Neural cell (in vitro differentiated cells): Measurements from ENCODE around the gene CDC42SE1. TPM values are rescaled to one million over a fixed set of nuclear protein-coding genes. Genes with fewer than 3 reads are reported as not detected.

ENCODE experiments used
- H2AFZ ChIP-seq: fragments of 200-600, 300-800 bp; sonication (generic), shearing (Covaris generic); 2 replicates; pipeline ENCODE4 v1.6.0; 2014; ENCODE audit warnings: low read depth, mild to moderate bottlenecking, antibody characterized with exemption, low read length, moderate library complexity
- H3F3A ChIP-seq: fragments of 200-600 bp; shearing (Covaris generic); 2 replicates; pipeline ENCODE4 v1.6.1; 2016; ENCODE audit warnings: mild to moderate bottlenecking, moderate library complexity, mixed read lengths, antibody characterized with exemption, low read length; ENCODE audit not compliant: insufficient read depth, poor library complexity, severe bottlenecking
- H3K27ac ChIP-seq: fragments of 200-600, 300-800 bp; sonication (generic), shearing (Covaris generic); 2 replicates; pipeline ENCODE4 v1.5.1; 2014; ENCODE audit warnings: mild to moderate bottlenecking, low read length, moderate library complexity
- H3K27me3 ChIP-seq: fragments of 300-800, 200-600 bp; sonication (generic), shearing (Covaris generic); 2 replicates; pipeline ENCODE4 v1.6.0; 2014; ENCODE audit warnings: mild to moderate bottlenecking, low read depth, low read length, moderate library complexity; ENCODE audit not compliant: insufficient read depth
- H3K36me3 ChIP-seq: fragments of 300-800, 200-600 bp; sonication (generic), shearing (Covaris generic); 2 replicates; pipeline ENCODE4 v1.5.1; 2014; ENCODE audit warnings: mild to moderate bottlenecking, antibody characterized with exemption, low read length, moderate library complexity; ENCODE audit not compliant: insufficient read depth
- H3K4me2 ChIP-seq: fragments of 300-800, 200-600 bp; sonication (generic), shearing (Covaris generic); 2 replicates; pipeline ENCODE4 v1.6.0; 2014; ENCODE audit warnings: mild to moderate bottlenecking, low read length
- H3K4me3 ChIP-seq: fragments of 300-800, 200-600 bp; sonication (generic), shearing (Covaris generic); 2 replicates; pipeline ENCODE4 v1.5.1; 2014; ENCODE audit warnings: mild to moderate bottlenecking, low read length, moderate library complexity
- H3K79me2 ChIP-seq: fragments of 200-600 bp; shearing (Covaris generic); replicated peaks from 2 replicates; pipeline ENCODE4 v1.6.0; 2014; ENCODE audit warnings: mild to moderate bottlenecking, low read length, moderate library complexity; ENCODE audit not compliant: insufficient read depth
- H3K9ac ChIP-seq: fragments of 300-800, 200-600 bp; sonication (generic), shearing (Covaris generic); 2 replicates; pipeline ENCODE4 v1.6.1; 2016; ENCODE audit warnings: mild to moderate bottlenecking, low read length, mixed read lengths
- H3K9me2 ChIP-seq: fragments of 200-600 bp; shearing (Covaris generic); 2 replicates; pipeline ENCODE4 v1.6.1; 2016; ENCODE audit warnings: mild to moderate bottlenecking, low read length, mixed read lengths; ENCODE audit not compliant: insufficient read depth
- H3K9me3 ChIP-seq: fragments of 200-600, 300-800 bp; sonication (generic), shearing (Covaris generic); 2 replicates; pipeline ENCODE4 v1.6.1; 2016; ENCODE audit warnings: mild to moderate bottlenecking, mixed run types, low read length, moderate library complexity, mixed read lengths
- H4K20me1 ChIP-seq: fragments of 200-600 bp; shearing (Covaris generic); 2 replicates; pipeline ENCODE4 v1.6.1; 2016; ENCODE audit warnings: mild to moderate bottlenecking, mixed run types; ENCODE audit not compliant: insufficient read depth
- CTCF ChIP-seq: fragments of 450-650 bp; IDR thresholded peaks from 2 replicates; pipeline ENCODE4 v1.5.1; 2014; ENCODE audit warnings: antibody characterized with exemption, mild to moderate bottlenecking, moderate library complexity; ENCODE audit not compliant: poor library complexity, severe bottlenecking
- EP300 ChIP-seq: fragments of 450-650 bp; conservative IDR thresholded peaks from 2 replicates; pipeline ENCODE4 v1.6.1; 2014; ENCODE audit warnings: antibody characterized with exemption, mild to moderate bottlenecking, moderate library complexity; ENCODE audit not compliant: poor library complexity, severe bottlenecking
- EZH2 ChIP-seq: fragments of 200-600, 300-800 bp; shearing (Covaris generic), sonication (generic); IDR thresholded peaks from 2 replicates; pipeline ENCODE4 v1.6.1; 2014; ENCODE audit warnings: antibody characterized with exemption, low read length, borderline replicate concordance, mild to moderate bottlenecking; ENCODE audit not compliant: insufficient read depth, poor library complexity, severe bottlenecking
- MXI1 ChIP-seq: fragments of 450-650 bp; conservative IDR thresholded peaks from 2 replicates; pipeline ENCODE4 v1.6.1; 2014; ENCODE audit warnings: antibody characterized with exemption, mild to moderate bottlenecking; ENCODE audit not compliant: poor library complexity, severe bottlenecking
- POLR2AphosphoS5 ChIP-seq: IDR thresholded peaks from 2 replicates; pipeline ENCODE4 v1.6.1; 2012
- RAD21 ChIP-seq: fragments of 450-650 bp; conservative IDR thresholded peaks from 2 replicates; pipeline ENCODE4 v1.6.1; 2014; ENCODE audit warnings: antibody characterized with exemption, mild to moderate bottlenecking, moderate library complexity
- REST ChIP-seq: IDR thresholded peaks from 2 replicates; pipeline ENCODE4 v1.6.1; 2012; ENCODE audit warnings: borderline replicate concordance
- SMC3 ChIP-seq: fragments of 450-650 bp; conservative IDR thresholded peaks from 2 replicates; pipeline ENCODE4 v1.6.1; 2014; ENCODE audit warnings: antibody characterized with exemption, mild to moderate bottlenecking, moderate library complexity; ENCODE audit not compliant: poor library complexity
- TAF1 ChIP-seq: IDR thresholded peaks from 2 replicates; pipeline ENCODE4 v1.6.1; 2012; ENCODE audit warnings: low read depth
- polyA plus RNA-seq: library from polyadenylated mRNA; depleted of rRNA; stranded (reverse); fragments of >200 nt; gene quantifications from 2 replicates; pipeline ENCODE4 v1.2.3, GENCODE V29; 2014

The CDC42SE1 gene
- polyA plus RNA-seq, 1 donor from 2014 or later: 102 TPM

GRCh38 chr1:151011154-151011850, 48.1 kb downstream of the CDC42SE1 start:
- Histone ChIP-seq H3K27ac (no peak overlapping the region), H3K9me3 (no peaks in the 10 kb centered on the region), H4K20me1 (no peaks in the 10 kb centered on the region), H2AFZ (no peak overlapping the region), H3K4me2 (no peak overlapping the region), H3K9me2 (no peaks in the 10 kb centered on the region), H3K4me3 (no peak overlapping the region), H3F3A (no peaks in the 10 kb centered on the region), H3K27me3 (no peaks in the 10 kb centered on the region), H3K36me3 (no peaks in the 10 kb centered on the region), H3K9ac (no peak overlapping the region), H3K79me2 (peaks cover 6% of the 10 kb centered on the region)
- no peak for TF ChIP-seq EZH2
- no peak for TF ChIP-seq MXI1
- TF ChIP-seq EP300: no peak
- TF ChIP-seq RAD21: no peak
- no peak for TF ChIP-seq TAF1
- TF ChIP-seq POLR2AphosphoS5: no peak

- H3K27ac ChIP-seq: no peak overlapping the region
- TF ChIP-seq EP300 (no peak), MXI1 (no peak), SMC3 (no peak), RAD21 (no peak), CTCF (no peak), REST (no peak), TAF1 (no peak), POLR2AphosphoS5 (no peak), EZH2 (no peak)
Observed at GRCh38 chr1:151010346-151010726, 49.1 kb downstream of the CDC42SE1 start.

More at GRCh38 chr1:151010346-151010726, 49.1 kb downstream of the CDC42SE1 start:
- Histone ChIP-seq H4K20me1 (no peaks in the 10 kb centered on the region), H3K4me3 (no peak overlapping the region), H3K36me3 (no peaks in the 10 kb centered on the region), H3K9me2 (no peaks in the 10 kb centered on the region), H3K27me3 (no peaks in the 10 kb centered on the region), H3K79me2 (peaks cover 13% of the 10 kb centered on the region), H3F3A (no peaks in the 10 kb centered on the region), H2AFZ (no peak overlapping the region), H3K9ac (no peak overlapping the region), H3K9me3 (no peaks in the 10 kb centered on the region), H3K4me2 (no peak overlapping the region)
